ENCODE measurements around the gene TMEM95.

The TMEM95 gene

GRCh38 chr17:7383742-7384488 is 29.0 kb downstream of the TMEM95 start:
- ChIA-PET POLR2A (interaction anchor here (1.1 to 1.3 kb wide), 2 partner anchors 14 to 20 kb away, joined by 3 read pairs; partner anchors contain the start of gene TMEM256), CTCF (no interaction called here)
- Histone ChIP-seq H3K9me3 (ENCODE audit: control insufficient read depth, insufficient read depth, low read depth, low read length) (no peaks in the 10 kb centered on the region), H3K4me1 (ENCODE audit: control insufficient read depth, insufficient read depth, low read length) (no peaks in the 10 kb centered on the region), H3K4me3 (ENCODE audit: low read depth, low read length) (no peak overlapping the region), H3K27ac (ENCODE audit: extremely low read depth, low read depth, low read length) (no peak overlapping the region), H3K36me3 (ENCODE audit: control insufficient read depth in 2 of 2, insufficient read depth in 1 of 2, low read length in 2 of 2) (peaks cover 0 to 3% of the 10 kb centered on the region in 2 experiments; a peak in 2 of 3 replicates)
- TF ChIP-seq ZNF239 (tag by site-specific recombination; IDR thresholded peaks at IDR 0.05): no peak
- no peak for TF ChIP-seq ZBTB8A (tag by site-specific recombination; IDR thresholded peaks at IDR 0.05)
- TF ChIP-seq ZFHX2 (tag by site-specific recombination; conservative IDR thresholded peaks at IDR 0.05): no peak
- TF ChIP-seq ZNF391 (tag by site-specific recombination; IDR thresholded peaks at IDR 0.05; ENCODE audit: borderline replicate concordance, low read depth): no peak
- TF ChIP-seq ZFP41 (tag by site-specific recombination; IDR thresholded peaks at IDR 0.05; ENCODE audit: borderline replicate concordance): no peak
- TF ChIP-seq ZNF214 (tag by site-specific recombination; IDR thresholded peaks at IDR 0.05; ENCODE audit: borderline replicate concordance): no peak
- TF ChIP-seq ZNF785 (tag by site-specific recombination; IDR thresholded peaks at IDR 0.05): no peak
- no peak for TF ChIP-seq ZNF664 (tag by site-specific recombination; IDR thresholded peaks at IDR 0.05)
- TF ChIP-seq ZNF513 (tag by site-specific recombination; IDR thresholded peaks at IDR 0.05): no peak
- no peak for TF ChIP-seq ZNF707 (tag by site-specific recombination; IDR thresholded peaks at IDR 0.05)
- TF ChIP-seq KLF9 (tag by site-specific recombination; IDR thresholded peaks at IDR 0.05; ENCODE audit: low read depth): no peak
- TF ChIP-seq GLIS2 (tag by site-specific recombination; IDR thresholded peaks at IDR 0.05): no peak
- TF ChIP-seq EGR2 (tag by site-specific recombination; IDR thresholded peaks at IDR 0.05; ENCODE audit: low read depth): no peak
- no peak for TF ChIP-seq ZNF558 (tag by site-specific recombination; IDR thresholded peaks at IDR 0.05)

DNA sequence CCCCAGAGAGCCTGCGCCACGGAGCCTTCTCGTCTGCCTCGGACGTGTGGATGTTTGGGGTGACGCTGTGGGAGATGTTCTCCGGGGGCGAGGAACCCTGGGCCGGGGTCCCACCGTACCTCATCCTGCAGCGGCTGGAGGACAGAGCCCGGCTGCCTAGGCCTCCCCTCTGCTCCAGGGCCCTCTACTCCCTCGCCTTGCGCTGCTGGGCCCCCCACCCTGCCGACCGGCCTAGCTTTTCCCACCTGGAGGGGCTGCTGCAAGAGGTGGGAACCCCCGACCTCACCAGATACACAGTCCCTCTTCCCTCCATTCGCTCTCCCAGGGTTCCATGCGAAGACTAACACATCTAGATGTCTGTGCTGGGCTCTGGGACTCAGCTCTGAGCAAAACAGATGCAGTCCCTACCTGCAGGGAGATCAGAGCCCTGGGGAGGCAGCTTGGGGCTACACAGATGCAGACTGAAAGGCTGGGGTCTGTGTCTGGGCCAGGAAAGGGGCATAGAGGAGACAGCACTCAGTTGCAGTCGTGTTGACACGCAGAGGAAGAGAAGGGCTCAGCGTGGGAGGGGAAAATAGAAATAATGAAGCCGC is 29.6 kb downstream of the TMEM95 start:
- no peak overlapping the region for H3K27ac ChIP-seq (ENCODE audit: extremely low read depth, low read depth, low read length)
- ChIA-PET POLR2A (interaction anchor here (0.7 to 1.3 kb wide), 3 partner anchors 19 to 173 kb away, joined by 3 to 4 read pairs (median 4); partner anchors contain the start of gene TMEM256), CTCF (no interaction called here)
- H3K4me1 ChIP-seq (ENCODE audit: control insufficient read depth, insufficient read depth, low read length): no peaks in the 10 kb centered on the region
- H3K4me3 ChIP-seq (ENCODE audit: low read depth, low read length): no peak overlapping the region
- TF ChIP-seq ZNF157 (tag by site-specific recombination; IDR thresholded peaks at IDR 0.05) (no peak), ZXDB (tag by site-specific recombination; IDR thresholded peaks at IDR 0.05) (no peak), ZBTB8A (tag by site-specific recombination; IDR thresholded peaks at IDR 0.05) (no peak), ZNF426 (tag by site-specific recombination; IDR thresholded peaks at IDR 0.05) (no peak), PRDM1 (tag by site-specific recombination; IDR thresholded peaks at IDR 0.05) (no peak), ZBTB20 (tag by site-specific recombination; IDR thresholded peaks at IDR 0.05) (no peak), ZSCAN23 (tag by site-specific recombination; IDR thresholded peaks at IDR 0.05) (no peak)
- H3K9me3 ChIP-seq (ENCODE audit: control insufficient read depth, insufficient read depth, low read depth, low read length): no peaks in the 10 kb centered on the region
- H3K36me3 ChIP-seq (ENCODE audit: control insufficient read depth in 2 of 2, insufficient read depth in 1 of 2, low read length in 2 of 2): peaks cover 0 to 9% of the 10 kb centered on the region in 2 experiments; a peak in 2 of 3 replicates

GRCh38 chr17:7388856-7389255 is 33.9 kb downstream of the TMEM95 start:
- no peak overlapping the region for H3K27ac ChIP-seq (ENCODE audit: extremely low read depth, low read depth, low read length)
- ChIA-PET POLR2A (interaction anchor here (3.6 kb wide), 1 partner anchor 15 kb away, joined by 19 read pairs; the partner anchor contains the start of gene TMEM256), CTCF (interaction anchor here (1.3 kb wide), 1 partner anchor 33 kb away, joined by 8 read pairs; no protein-coding TSS in a partner anchor)
- H3K36me3 ChIP-seq (ENCODE audit: control insufficient read depth in 2 of 2, insufficient read depth in 1 of 2, low read length in 2 of 2): peaks cover 0 to 36% of the 10 kb centered on the region in 2 experiments; a peak in 2 of 3 replicates
- no peaks in the 10 kb centered on the region for H3K9me3 ChIP-seq (ENCODE audit: control insufficient read depth, insufficient read depth, low read depth, low read length)
- no peak overlapping the region for H3K4me3 ChIP-seq (ENCODE audit: low read depth, low read length)
- peaks cover 1% of the 10 kb centered on the region for H3K4me1 ChIP-seq (ENCODE audit: control insufficient read depth, insufficient read depth, low read length)
- no peak for TF ChIP-seq ZNF169 (tag by site-specific recombination; IDR thresholded peaks at IDR 0.05)
- TF ChIP-seq ZNF596 (tag by site-specific recombination; IDR thresholded peaks at IDR 0.05): no peak
- no peak for TF ChIP-seq ZNF239 (tag by site-specific recombination; IDR thresholded peaks at IDR 0.05)
- no peak for TF ChIP-seq ZNF354C (tag by site-specific recombination; IDR thresholded peaks at IDR 0.05; ENCODE audit: borderline replicate concordance, low read depth)
- no peak for TF ChIP-seq ZNF423 (tag by site-specific recombination; IDR thresholded peaks at IDR 0.05)
- TF ChIP-seq ZBTB7A (tag by site-specific recombination; IDR thresholded peaks at IDR 0.05; ENCODE audit: low read depth): no peak
- no peak for TF ChIP-seq SCRT2 (tag by site-specific recombination; IDR thresholded peaks at IDR 0.05)
- no peak for TF ChIP-seq ZNF660 (tag by site-specific recombination; IDR thresholded peaks at IDR 0.05)
- TF ChIP-seq ZNF132 (tag by site-specific recombination; IDR thresholded peaks at IDR 0.05; ENCODE audit: borderline replicate concordance): no peak
- TF ChIP-seq ZNF335 (tag by site-specific recombination; conservative IDR thresholded peaks at IDR 0.05): no peak
- TF ChIP-seq ZNF624 (tag by site-specific recombination; IDR thresholded peaks at IDR 0.05): no peak
- no peak for TF ChIP-seq ZNF629 (tag by site-specific recombination; IDR thresholded peaks at IDR 0.05)
- no peak for TF ChIP-seq ZNF791 (tag by site-specific recombination; IDR thresholded peaks at IDR 0.05)
